SK-N-SH (cell line): ENCODE measurements around the gene TBCEL.

Experiments used
- CTCF ChIP-seq: fragments of 200-600 bp; sonication (generic); IDR thresholded peaks from 2 replicates; pipeline ENCODE4 v1.6.1; 2017; ENCODE audit warnings: antibody characterized with exemption, mild to moderate bottlenecking, moderate library complexity
- EP300 ChIP-seq, 2 experiments: IDR thresholded peaks; 2 replicates each; pipeline versions ENCODE4 v1.4.0 to v1.6.1; 2012; ENCODE audit warnings: borderline replicate concordance in 1 of 2, low read depth in 1 of 2, low read length in 1 of 2
- EZH2phosphoT487 ChIP-seq: fragments of 200-600 bp; sonication (generic); IDR thresholded peaks from 2 replicates; pipeline ENCODE4 v1.6.1; 2017; ENCODE audit warnings: low read depth, mixed run types, mild to moderate bottlenecking, antibody characterized with exemption, moderate library complexity, borderline replicate concordance
- FOXJ3 ChIP-seq: sonication (generic); formaldehyde crosslinking; IDR thresholded peaks from 2 replicates; pipeline ENCODE4 v1.5.1; 2020; ENCODE audit warnings: mild to moderate bottlenecking, missing genetic modification reagents
- FOXM1 ChIP-seq: IDR thresholded peaks from 2 replicates; pipeline ENCODE4 v1.4.0; 2012; ENCODE audit warnings: low read depth, mild to moderate bottlenecking
- MXI1 ChIP-seq: IDR thresholded peaks from 2 replicates; pipeline ENCODE4 v1.6.1; 2012; ENCODE audit warnings: mild to moderate bottlenecking, low read depth, low read length, improper control_type of control experiment
- NFIC ChIP-seq: IDR thresholded peaks from 2 replicates; pipeline ENCODE4 v1.4.0; 2012; ENCODE audit warnings: borderline replicate concordance
- NRF1 ChIP-seq: IDR thresholded peaks from 2 replicates; pipeline ENCODE4 v1.6.1; 2012; ENCODE audit warnings: low read depth, mild to moderate bottlenecking, low read length
- POLR2AphosphoS5 ChIP-seq: IDR thresholded peaks from 2 replicates; pipeline ENCODE4 v1.6.1; 2012; ENCODE audit warnings: low read depth, low read length
- SIN3A ChIP-seq: IDR thresholded peaks from 2 replicates; pipeline ENCODE4 v1.6.1; 2012; ENCODE audit warnings: low read depth, mild to moderate bottlenecking, low read length, moderate library complexity, borderline replicate concordance
- TF ChIP-seq, protein P1 (sequence below): fragments of 150-350 bp; IDR thresholded peaks from 2 replicates; pipeline ENCODE4 v1.6.1; 2017; ENCODE audit warnings: antibody characterized with exemption, low read length, low read depth, borderline replicate concordance
- TF ChIP-seq, protein P2 (sequence below): IDR thresholded peaks from 2 replicates; pipeline ENCODE4 v1.4.0; 2012; ENCODE audit warnings: low read depth, borderline replicate concordance
- TF ChIP-seq, protein P3 (sequence below): IDR thresholded peaks from 2 replicates; pipeline ENCODE4 v1.4.0; 2012; ENCODE audit warnings: low read depth, borderline replicate concordance
- TF ChIP-seq, protein P4 (sequence below): IDR thresholded peaks from 2 replicates; pipeline ENCODE4 v1.4.0; 2012; ENCODE audit warnings: low read depth

DNA sequence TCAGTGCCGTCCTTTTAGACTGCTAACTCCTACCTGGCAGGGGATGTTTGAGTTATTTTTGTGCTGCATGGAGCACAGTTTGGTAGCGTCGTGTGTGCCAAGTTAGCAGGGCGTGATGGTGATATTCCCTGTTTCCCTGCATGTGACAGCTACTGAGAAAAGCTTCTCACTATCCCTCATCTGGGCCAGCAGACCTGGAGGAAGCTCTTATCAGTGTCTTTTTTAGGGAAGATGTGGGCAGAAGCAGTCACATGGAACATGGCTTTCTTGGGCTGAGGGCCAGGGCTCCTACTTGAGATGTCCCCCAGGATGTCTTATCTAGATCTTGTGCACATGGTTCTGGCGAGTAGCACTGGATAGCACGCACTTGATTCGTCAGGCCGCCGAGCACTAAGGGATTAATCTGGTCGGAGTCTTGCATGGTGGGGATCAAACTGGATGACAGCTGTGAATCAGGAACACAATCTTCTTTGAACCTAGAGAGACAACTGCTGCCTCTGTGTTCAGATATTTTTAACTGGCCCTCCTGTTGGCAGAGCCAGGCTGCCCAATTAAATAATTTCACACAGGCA is 110.9 kb downstream of the TBCEL start:
- TF ChIP-seq CTCF (no peak), FOXM1 (no peak), POLR2AphosphoS5 (no peak), EP300 (IDR thresholded peaks at IDR 0.05; ENCODE audit: borderline replicate concordance in 1 of 2, low read depth in 1 of 2, low read length in 1 of 2) (no peak), FOXJ3 (CRISPR knock-in tag) (no peak), EZH2phosphoT487 (no peak), MXI1 (no peak), NRF1 (no peak), NFIC (no peak), SIN3A (no peak)
- TF ChIP-seq, protein P1, sequence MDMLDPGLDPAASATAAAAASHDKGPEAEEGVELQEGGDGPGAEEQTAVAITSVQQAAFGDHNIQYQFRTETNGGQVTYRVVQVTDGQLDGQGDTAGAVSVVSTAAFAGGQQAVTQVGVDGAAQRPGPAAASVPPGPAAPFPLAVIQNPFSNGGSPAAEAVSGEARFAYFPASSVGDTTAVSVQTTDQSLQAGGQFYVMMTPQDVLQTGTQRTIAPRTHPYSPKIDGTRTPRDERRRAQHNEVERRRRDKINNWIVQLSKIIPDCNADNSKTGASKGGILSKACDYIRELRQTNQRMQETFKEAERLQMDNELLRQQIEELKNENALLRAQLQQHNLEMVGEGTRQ: no peak
- TF ChIP-seq, protein P2, sequence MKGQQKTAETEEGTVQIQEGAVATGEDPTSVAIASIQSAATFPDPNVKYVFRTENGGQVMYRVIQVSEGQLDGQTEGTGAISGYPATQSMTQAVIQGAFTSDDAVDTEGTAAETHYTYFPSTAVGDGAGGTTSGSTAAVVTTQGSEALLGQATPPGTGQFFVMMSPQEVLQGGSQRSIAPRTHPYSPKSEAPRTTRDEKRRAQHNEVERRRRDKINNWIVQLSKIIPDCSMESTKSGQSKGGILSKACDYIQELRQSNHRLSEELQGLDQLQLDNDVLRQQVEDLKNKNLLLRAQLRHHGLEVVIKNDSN: no peak
- TF ChIP-seq, protein P3, sequence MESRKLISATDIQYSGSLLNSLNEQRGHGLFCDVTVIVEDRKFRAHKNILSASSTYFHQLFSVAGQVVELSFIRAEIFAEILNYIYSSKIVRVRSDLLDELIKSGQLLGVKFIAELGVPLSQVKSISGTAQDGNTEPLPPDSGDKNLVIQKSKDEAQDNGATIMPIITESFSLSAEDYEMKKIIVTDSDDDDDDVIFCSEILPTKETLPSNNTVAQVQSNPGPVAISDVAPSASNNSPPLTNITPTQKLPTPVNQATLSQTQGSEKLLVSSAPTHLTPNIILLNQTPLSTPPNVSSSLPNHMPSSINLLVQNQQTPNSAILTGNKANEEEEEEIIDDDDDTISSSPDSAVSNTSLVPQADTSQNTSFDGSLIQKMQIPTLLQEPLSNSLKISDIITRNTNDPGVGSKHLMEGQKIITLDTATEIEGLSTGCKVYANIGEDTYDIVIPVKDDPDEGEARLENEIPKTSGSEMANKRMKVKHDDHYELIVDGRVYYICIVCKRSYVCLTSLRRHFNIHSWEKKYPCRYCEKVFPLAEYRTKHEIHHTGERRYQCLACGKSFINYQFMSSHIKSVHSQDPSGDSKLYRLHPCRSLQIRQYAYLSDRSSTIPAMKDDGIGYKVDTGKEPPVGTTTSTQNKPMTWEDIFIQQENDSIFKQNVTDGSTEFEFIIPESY: no peak
- TF ChIP-seq, protein P4, sequence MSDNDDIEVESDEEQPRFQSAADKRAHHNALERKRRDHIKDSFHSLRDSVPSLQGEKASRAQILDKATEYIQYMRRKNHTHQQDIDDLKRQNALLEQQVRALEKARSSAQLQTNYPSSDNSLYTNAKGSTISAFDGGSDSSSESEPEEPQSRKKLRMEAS: no peak
